Vagina (tissue), 2 donors: ENCODE data around the gene P2RY2.

ENCODE experiments used
- POLR2A ChIP-seq, 2 donors: fragments of 450-650 bp; IDR thresholded peaks; one replicate each; pipeline ENCODE4 v1.6.1; 2017; ENCODE audit warnings: antibody characterized with exemption in 2 of 2, mild to moderate bottlenecking in 2 of 2, moderate library complexity in 2 of 2
- POLR2AphosphoS5 ChIP-seq, 2 donors: sonication (generic); formaldehyde crosslinking; IDR thresholded peaks; one replicate each; pipeline ENCODE4 v1.9.0; 2017; ENCODE audit warnings: antibody characterized with exemption in 2 of 2, mild to moderate bottlenecking in 2 of 2, low read depth in 1 of 2; ENCODE audit not compliant: insufficient read depth in 1 of 2
- TF ChIP-seq, protein P1 (sequence below), 3 experiments: fragments of 450-650 bp in 2 of 3; fragments of 200-600 bp in 1 of 3; sonication (generic) in 1 of 3; IDR thresholded peaks; one replicate each; pipeline ENCODE4 v1.5.1; 2017 to 2019; ENCODE audit warnings: antibody characterized with exemption in 3 of 3, mild to moderate bottlenecking in 2 of 3, moderate library complexity in 2 of 3

DNA sequence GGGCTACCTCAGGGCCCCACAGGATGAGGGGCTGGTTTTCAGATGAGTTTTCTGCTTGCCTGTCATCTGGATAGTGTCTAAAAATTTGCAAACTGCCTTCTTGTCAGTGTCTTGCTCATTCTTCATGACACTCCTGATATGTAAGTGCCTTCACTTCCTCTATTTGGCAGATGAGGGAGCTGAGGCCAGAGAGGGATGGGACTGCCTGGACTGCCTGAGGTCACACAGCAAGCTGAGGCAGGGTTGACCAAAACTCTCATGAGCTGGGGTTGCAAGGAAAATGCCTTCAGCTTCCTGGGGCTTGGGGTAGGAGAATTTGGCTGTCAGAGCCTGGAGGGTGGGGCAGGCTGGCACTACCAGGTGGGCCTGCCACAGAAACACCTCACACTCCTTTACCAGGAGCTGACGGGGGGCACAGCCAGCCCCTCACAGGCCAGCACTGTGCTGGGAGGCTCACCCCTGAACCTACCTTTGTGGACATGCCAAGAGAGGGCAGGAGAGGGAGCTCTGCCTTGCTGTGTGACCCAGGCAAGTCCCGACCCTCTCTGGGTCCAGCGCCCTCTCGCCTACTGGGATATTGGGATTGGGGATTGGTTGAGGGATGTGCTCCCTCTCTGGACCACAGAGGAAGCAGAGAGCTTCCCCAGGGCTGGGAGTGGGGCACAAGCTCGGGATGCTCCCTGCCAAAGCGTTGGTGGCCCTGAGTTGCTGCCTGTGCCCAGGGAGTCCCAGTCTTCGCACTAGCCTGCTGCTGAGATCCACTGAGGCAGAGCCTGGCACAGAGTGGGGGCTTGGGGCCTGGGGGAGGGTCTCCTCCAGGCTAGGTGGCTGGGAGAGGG lies 52.2 kb downstream of the P2RY2 start:
- TF ChIP-seq, protein P1, sequence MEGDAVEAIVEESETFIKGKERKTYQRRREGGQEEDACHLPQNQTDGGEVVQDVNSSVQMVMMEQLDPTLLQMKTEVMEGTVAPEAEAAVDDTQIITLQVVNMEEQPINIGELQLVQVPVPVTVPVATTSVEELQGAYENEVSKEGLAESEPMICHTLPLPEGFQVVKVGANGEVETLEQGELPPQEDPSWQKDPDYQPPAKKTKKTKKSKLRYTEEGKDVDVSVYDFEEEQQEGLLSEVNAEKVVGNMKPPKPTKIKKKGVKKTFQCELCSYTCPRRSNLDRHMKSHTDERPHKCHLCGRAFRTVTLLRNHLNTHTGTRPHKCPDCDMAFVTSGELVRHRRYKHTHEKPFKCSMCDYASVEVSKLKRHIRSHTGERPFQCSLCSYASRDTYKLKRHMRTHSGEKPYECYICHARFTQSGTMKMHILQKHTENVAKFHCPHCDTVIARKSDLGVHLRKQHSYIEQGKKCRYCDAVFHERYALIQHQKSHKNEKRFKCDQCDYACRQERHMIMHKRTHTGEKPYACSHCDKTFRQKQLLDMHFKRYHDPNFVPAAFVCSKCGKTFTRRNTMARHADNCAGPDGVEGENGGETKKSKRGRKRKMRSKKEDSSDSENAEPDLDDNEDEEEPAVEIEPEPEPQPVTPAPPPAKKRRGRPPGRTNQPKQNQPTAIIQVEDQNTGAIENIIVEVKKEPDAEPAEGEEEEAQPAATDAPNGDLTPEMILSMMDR (IDR thresholded peaks at IDR 0.05), result no peak
- TF ChIP-seq POLR2A (IDR thresholded peaks at IDR 0.05), result no peak
- TF ChIP-seq POLR2AphosphoS5 (IDR thresholded peaks at IDR 0.05; ENCODE audit: insufficient read depth in 1 of 2, low read depth in 1 of 2), result no peak
